Karpas-422 (cell line): ENCODE results near the gene KLK4. TPM values are rescaled to one million over a fixed set of nuclear protein-coding genes. Genes with fewer than 3 reads are reported as not detected.

ENCODE experiments used
- DNase-seq: peaks from one replicate; pipeline ENCODE4 v3.0.0-alpha.2; 2015
- H2AFZ ChIP-seq: fragments of 200-600 bp; sonication (generic); 2 replicates; pipeline ENCODE4 v1.6.1; 2014; ENCODE audit warnings: antibody characterized with exemption, low read length, mixed read lengths
- H3K27ac ChIP-seq: fragments of 200-600 bp; sonication (generic); 2 replicates; pipeline ENCODE4 v1.5.1; 2014; ENCODE audit warnings: mild to moderate bottlenecking, low read length, moderate library complexity
- H3K27me3 ChIP-seq: fragments of 200-600 bp; sonication (generic); 2 replicates; pipeline ENCODE4 v1.6.1; 2014; ENCODE audit warnings: low read length, mixed read lengths
- H3K36me3 ChIP-seq: fragments of 200-600 bp; sonication (generic); 2 replicates; pipeline ENCODE4 v1.6.1; 2014; ENCODE audit warnings: low read length, mixed read lengths; ENCODE audit not compliant: insufficient read depth
- H3K4me1 ChIP-seq: fragments of 200-600 bp; sonication (generic); 2 replicates; pipeline ENCODE4 v1.6.1; 2014; ENCODE audit warnings: mild to moderate bottlenecking, low read length, mixed read lengths
- H3K4me2 ChIP-seq: fragments of 200-600 bp; sonication (generic); 2 replicates; pipeline ENCODE4 v1.6.1; 2014; ENCODE audit warnings: low read length, low read depth, mild to moderate bottlenecking; ENCODE audit not compliant: poor library complexity, severe bottlenecking
- H3K4me3 ChIP-seq: fragments of 200-600 bp; sonication (generic); 2 replicates; pipeline ENCODE4 v1.5.1; 2014; ENCODE audit warnings: mild to moderate bottlenecking, antibody characterized with exemption, low read length, mixed read lengths
- H3K79me2 ChIP-seq: fragments of 200-600 bp; sonication (generic); 2 replicates; pipeline ENCODE4 v1.6.1; 2014; ENCODE audit warnings: mild to moderate bottlenecking, low read length, mixed read lengths
- H3K9ac ChIP-seq: fragments of 200-600 bp; sonication (generic); 2 replicates; pipeline ENCODE4 v1.6.0; 2014; ENCODE audit warnings: low read length
- H3K9me2 ChIP-seq: fragments of 200-600 bp; sonication (generic), shearing (Covaris generic); replicated peaks from 2 replicates; pipeline ENCODE4 v1.6.0; 2014; ENCODE audit warnings: mild to moderate bottlenecking, low read length, moderate library complexity; ENCODE audit not compliant: insufficient read depth
- H3K9me3 ChIP-seq: fragments of 300-700, 200-600 bp; sonication (generic); 2 replicates; pipeline ENCODE4 v1.6.1; 2014; ENCODE audit warnings: low read length, mixed read lengths
- H4K20me1 ChIP-seq: fragments of 200-600 bp; sonication (generic); 2 replicates; pipeline ENCODE4 v1.6.1; 2014; ENCODE audit warnings: mild to moderate bottlenecking, antibody characterized with exemption, low read length, low read depth; ENCODE audit not compliant: insufficient read depth
- total RNA-seq: library from RNA; depleted of rRNA; stranded (reverse); fragments of >200 nt; shearing (Covaris generic); gene quantifications from 2 replicates; pipeline ENCODE4 v1.2.3, GENCODE V29; 2014; ENCODE audit warnings: low replicate concordance; rRNA removed

Gene KLK4, protein sequence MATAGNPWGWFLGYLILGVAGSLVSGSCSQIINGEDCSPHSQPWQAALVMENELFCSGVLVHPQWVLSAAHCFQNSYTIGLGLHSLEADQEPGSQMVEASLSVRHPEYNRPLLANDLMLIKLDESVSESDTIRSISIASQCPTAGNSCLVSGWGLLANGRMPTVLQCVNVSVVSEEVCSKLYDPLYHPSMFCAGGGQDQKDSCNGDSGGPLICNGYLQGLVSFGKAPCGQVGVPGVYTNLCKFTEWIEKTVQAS
- not detected in 2 replicates for total RNA-seq

DNA sequence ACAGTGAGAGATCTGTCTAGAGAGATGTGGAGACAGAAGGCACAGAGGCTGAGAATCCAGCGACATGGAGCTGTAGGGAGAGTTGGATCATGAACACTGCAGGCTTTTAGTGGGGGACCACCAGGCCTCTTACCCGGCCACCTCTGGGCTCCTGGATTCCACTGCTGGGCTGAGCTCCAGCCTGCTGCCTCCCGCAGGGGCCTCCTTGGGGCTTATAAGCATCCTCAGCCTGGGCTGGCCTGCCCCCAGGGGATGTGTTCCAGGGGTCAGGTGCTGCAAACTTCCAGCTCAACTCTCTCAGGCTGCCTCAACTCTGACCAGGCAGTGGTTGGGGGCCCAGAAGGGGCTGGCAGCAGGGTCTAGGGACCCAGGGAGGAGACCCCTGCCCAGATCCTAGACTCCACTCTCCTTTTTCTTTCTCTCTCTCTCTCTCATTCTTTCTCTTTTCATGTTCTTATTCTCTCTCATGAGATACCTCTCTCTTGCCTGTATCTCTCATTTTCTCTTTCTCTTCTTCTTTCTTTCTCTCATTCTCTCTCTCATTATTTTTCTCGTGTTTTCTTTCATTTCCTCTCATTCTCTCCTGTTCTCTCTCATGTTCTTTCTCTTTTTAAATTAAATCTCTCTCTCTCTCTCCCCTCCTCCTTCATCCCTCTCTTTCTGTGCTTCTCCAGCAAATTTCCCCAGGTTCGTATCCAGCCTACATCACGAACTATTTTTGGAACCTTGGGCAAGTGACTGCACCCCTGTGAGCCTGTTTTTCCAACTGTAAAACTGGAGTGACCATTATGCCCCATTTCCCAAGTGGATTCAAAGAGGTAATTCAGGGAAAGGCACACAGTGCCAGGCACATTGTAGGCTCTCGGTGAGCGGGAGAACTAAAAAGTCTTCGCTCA lies at the start of gene KLK4:
Gene KLK4, minus strand, starts transcription at position 190 of the 896 bp plus-strand sequence. CDS start 657 bp downstream, outside the sequence.
- H4K20me1 ChIP-seq: no peaks in the 10 kb centered on the region
- H3K27ac ChIP-seq: no peak within 1 kb of the TSS
- no peaks in the 10 kb centered on the region for H3K36me3 ChIP-seq
- H3K79me2 ChIP-seq: no peaks in the 10 kb centered on the region
- no peak for DNase-seq
- H3K4me2 ChIP-seq: no peak within 1 kb of the TSS
- H3K9me3 ChIP-seq: no peaks in the 10 kb centered on the region
- no peak within 1 kb of the TSS for H3K9ac ChIP-seq
- no peaks in the 10 kb centered on the region for H3K4me1 ChIP-seq
- no peak within 1 kb of the TSS for H2AFZ ChIP-seq
- no peak within 1 kb of the TSS for H3K4me3 ChIP-seq
- no peaks in the 10 kb centered on the region for H3K9me2 ChIP-seq
- no peaks in the 10 kb centered on the region for H3K27me3 ChIP-seq

DNA sequence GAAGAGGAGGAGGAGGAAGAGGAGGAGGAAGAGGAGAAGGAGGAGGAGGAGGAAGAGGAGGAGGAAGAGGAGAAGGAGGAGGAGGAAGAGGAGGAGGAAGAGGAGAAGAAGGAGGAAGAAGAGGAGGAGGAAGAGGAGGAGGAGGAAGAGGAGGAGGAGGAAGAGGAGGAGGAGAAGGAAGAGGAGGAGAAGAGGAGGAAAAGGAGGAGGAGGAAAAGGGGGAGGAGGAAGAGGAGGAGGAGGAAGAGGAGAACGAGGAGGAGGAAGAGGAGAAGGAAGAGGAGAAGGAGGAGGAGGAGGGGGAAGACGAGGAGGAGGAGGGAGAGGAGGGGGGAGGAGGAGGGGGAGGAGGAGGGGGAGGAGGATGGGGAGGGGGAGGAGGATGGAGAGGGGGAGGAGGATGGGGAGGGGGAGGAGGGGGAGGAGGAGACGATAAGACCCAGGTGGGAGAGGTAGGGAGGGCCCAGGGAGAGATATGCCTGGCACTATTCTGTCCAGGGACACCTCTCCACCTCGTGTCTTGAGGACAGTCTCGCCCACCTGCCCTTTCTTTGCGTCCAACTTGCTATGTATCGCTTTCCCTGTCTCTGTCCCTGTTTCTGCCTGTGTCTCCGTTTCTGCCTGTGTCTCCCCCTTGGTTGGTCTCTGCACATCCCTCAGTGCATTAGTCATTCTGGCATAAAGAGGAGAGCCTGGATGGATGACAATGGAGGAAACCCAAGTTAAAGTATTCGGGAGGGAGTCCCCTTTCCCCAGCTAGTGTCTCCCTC lies 48.7 kb upstream of the KLK4 start:
- Histone ChIP-seq H3K9ac (no peak overlapping the region), H4K20me1 (no peaks in the 10 kb centered on the region), H3K4me3 (no peak overlapping the region), H2AFZ (no peak overlapping the region), H3K4me1 (no peaks in the 10 kb centered on the region), H3K79me2 (no peaks in the 10 kb centered on the region), H3K9me2 (no peaks in the 10 kb centered on the region), H3K4me2 (no peak overlapping the region), H3K9me3 (no peaks in the 10 kb centered on the region; the same call in 1 of the 2 replicates), H3K27me3 (no peaks in the 10 kb centered on the region), H3K36me3 (no peaks in the 10 kb centered on the region), H3K27ac (no peak overlapping the region)
- DNase-seq: no peak

DNA sequence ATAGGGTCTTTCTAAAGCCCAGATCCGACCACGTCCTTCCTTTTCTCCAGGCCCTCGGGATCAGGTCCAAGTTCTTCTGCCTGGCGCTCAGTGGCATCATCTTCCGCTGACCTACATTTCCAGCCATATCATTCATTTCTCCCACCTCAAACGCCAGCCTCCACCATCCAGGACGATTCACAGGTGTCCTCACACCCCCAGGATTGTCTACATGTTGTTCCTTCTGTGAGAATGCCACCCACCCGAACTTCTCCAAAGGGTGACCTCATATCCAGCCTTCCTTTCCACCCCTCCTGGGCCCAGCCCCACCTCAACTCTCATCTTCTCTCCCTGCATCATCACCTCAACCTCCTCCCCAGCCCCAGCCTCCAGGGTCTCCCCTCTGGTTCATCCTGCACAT lies 46.4 kb upstream of the KLK4 start:
- Histone ChIP-seq H3K9me2 (no peaks in the 10 kb centered on the region), H4K20me1 (no peaks in the 10 kb centered on the region), H3K9ac (no peak overlapping the region), H3K27ac (no peak overlapping the region), H3K4me2 (no peak overlapping the region), H3K9me3 (no peaks in the 10 kb centered on the region; the same call in 1 of the 2 replicates), H2AFZ (no peak overlapping the region), H3K36me3 (no peaks in the 10 kb centered on the region), H3K27me3 (no peaks in the 10 kb centered on the region), H3K4me1 (no peaks in the 10 kb centered on the region), H3K79me2 (no peaks in the 10 kb centered on the region), H3K4me3 (no peak overlapping the region)
- no peak for DNase-seq

DNA sequence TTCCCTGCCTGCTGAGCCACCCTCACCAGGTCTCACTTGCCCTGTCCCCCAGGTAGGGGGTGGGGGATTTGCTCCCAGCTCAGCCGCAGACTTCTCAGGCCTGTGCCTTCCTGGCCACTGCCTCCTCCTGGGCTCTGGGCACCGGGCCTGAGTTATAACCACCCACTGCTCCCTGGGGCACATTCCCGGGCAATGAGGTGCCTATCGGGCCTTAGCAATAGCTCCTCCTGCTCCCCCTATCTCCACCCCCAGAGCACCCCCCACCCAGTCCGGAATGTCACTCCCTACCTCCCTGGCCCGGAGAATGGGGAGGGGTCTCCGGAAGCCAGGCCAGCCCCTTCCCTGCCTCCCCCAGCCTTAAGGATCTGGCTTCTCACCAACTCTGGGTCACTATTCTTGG lies 41.7 kb upstream of the KLK4 start, which contains the start of gene KLK5:
Gene KLK5, minus strand, starts transcription at position 129 of the 400 bp plus-strand sequence. CDS start 381 bp downstream, outside the sequence.
- DNase-seq: no peak
- H3K27ac ChIP-seq: no peak within 1 kb of the TSS
- H3K9me3 ChIP-seq: no peaks in the 10 kb centered on the region
- H3K36me3 ChIP-seq: no peaks in the 10 kb centered on the region
- no peaks in the 10 kb centered on the region for H3K9me2 ChIP-seq
- no peaks in the 10 kb centered on the region for H3K79me2 ChIP-seq
- H3K4me1 ChIP-seq: no peaks in the 10 kb centered on the region
- H3K4me3 ChIP-seq: no peak within 1 kb of the TSS
- H2AFZ ChIP-seq: no peak within 1 kb of the TSS
- H3K4me2 ChIP-seq: no peak within 1 kb of the TSS
- H3K9ac ChIP-seq: no peak within 1 kb of the TSS
- H4K20me1 ChIP-seq: no peaks in the 10 kb centered on the region
- no peaks in the 10 kb centered on the region for H3K27me3 ChIP-seq

DNA sequence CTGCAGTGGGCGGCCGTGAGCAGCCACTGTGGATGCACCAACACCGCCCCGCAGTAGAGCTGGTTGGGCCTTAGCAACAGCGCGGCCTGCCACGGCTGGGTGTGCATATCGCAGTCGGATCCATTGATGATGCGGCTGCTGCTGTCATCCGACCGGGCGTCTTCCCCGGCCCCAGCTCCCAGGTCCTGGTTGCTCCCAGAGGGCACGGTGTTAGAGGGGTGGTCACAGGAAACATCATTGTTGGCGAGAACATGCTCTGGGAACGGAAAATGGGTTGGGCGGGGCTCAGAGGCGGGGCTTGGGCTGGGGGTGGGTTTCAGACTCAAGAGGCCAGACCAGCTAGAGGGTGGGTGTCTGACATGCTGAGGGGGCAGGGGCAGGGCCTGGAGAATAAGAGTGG lies 38.7 kb upstream of the KLK4 start:
- no peak for DNase-seq
- no peak overlapping the region for H2AFZ ChIP-seq
- no peaks in the 10 kb centered on the region for H3K9me2 ChIP-seq
- no peak overlapping the region for H3K9ac ChIP-seq
- H3K79me2 ChIP-seq: no peaks in the 10 kb centered on the region
- no peak overlapping the region for H3K4me2 ChIP-seq
- no peak overlapping the region for H3K4me3 ChIP-seq
- no peaks in the 10 kb centered on the region for H3K4me1 ChIP-seq
- no peaks in the 10 kb centered on the region for H3K9me3 ChIP-seq
- H3K27me3 ChIP-seq: no peaks in the 10 kb centered on the region
- no peaks in the 10 kb centered on the region for H3K36me3 ChIP-seq
- H3K27ac ChIP-seq: no peak overlapping the region
- H4K20me1 ChIP-seq: no peaks in the 10 kb centered on the region

DNA sequence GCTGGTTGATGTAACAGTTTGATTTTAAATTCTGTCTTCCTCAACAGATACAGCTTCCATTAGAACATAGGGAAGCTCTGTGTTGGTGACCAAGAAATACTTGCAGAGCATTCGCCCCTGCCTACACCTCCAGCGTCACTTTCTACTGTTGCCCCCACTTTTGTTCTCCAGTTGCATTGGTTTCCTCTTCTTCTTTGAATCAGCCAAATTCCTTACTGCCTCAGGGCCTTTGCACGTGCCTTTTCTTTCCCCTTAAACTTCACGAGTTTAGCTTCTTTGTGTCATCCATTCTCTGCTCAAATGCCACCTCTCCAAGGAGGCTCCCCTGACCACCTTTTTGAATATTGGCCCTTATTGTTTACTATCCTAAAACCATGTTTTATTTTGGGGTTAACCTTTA lies 35.9 kb upstream of the KLK4 start:
- Histone ChIP-seq H3K27me3 (no peaks in the 10 kb centered on the region), H3K4me3 (no peak overlapping the region), H3K79me2 (no peaks in the 10 kb centered on the region), H3K4me2 (no peak overlapping the region), H3K36me3 (no peaks in the 10 kb centered on the region), H3K9me2 (no peaks in the 10 kb centered on the region), H3K9me3 (no peaks in the 10 kb centered on the region), H3K27ac (no peak overlapping the region), H4K20me1 (no peaks in the 10 kb centered on the region), H2AFZ (no peak overlapping the region), H3K9ac (no peak overlapping the region), H3K4me1 (no peaks in the 10 kb centered on the region)
- no peak for DNase-seq

DNA sequence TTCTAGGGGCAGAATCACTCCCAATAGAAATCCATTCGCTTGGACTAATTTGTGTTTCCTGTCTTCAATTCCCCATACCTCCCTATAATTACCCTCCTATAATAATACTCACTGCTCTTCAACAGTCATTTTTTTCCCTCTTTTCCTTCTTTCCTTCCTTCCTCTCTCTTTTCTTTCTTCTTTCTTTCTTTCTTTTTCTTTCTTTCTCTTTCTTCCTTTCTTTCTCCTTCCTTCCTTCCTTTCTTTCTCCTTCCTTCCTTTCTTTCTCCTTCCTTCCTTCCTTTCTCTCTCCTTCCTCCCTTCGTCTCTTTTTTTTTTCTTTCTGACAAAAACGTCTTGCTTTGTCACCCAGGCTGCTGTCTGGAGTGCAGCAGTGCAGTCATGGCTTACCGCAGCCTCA lies 33.6 kb upstream of the KLK4 start:
- Histone ChIP-seq H3K27me3 (no peaks in the 10 kb centered on the region), H4K20me1 (no peaks in the 10 kb centered on the region), H3K9me2 (no peaks in the 10 kb centered on the region), H2AFZ (no peak overlapping the region), H3K79me2 (no peaks in the 10 kb centered on the region), H3K9ac (no peak overlapping the region), H3K4me3 (no peak overlapping the region), H3K9me3 (no peaks in the 10 kb centered on the region), H3K4me1 (no peaks in the 10 kb centered on the region), H3K4me2 (no peak overlapping the region), H3K27ac (no peak overlapping the region), H3K36me3 (no peaks in the 10 kb centered on the region)
- DNase-seq: no peak
